ENCODE data around the gene HSPA9. TPM values are rescaled to one million over a fixed set of nuclear protein-coding genes. Genes with fewer than 3 reads are reported as not detected.

HSPA9 gene
- total and polyA plus RNA-seq, 8 donors = 33.9 to 177 (median 82.7) TPM

DNA sequence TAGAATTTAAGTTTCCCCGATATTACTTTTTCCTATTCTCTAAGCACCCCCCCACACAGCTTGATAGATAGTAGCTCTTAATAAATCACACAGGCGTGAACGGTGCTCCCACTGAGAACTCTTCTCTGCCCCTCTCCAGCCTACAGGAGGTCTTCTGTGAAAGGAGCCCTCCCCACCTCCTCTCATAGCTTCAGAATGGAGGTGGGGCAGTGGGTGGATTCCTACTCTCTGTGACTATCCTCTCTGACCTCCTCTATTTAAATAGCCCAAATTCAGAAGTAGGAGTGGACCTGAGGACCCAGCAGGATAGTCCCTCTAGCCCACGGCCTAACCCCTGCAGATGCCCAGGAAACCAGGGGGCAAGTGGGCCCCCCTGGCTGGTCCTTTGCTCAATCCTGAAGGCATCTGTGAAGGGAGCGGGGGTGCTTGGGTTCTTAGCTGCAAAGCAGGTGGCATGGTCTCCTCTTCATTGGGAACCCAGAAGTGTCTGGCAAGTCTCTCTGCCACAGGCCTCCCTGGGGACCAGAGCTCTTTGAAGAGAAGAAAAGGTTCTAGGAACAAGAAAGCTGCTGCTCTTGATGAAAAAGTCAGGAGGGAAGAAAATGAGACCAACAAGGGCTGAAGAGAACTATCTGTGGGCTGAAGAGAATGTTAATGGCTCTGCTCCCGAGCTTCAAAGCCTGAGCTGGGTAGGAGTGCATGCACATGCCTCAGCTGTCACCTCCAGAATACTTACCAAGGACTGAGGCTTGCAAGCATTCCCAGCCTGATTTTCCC lies 21.1 kb upstream of the HSPA9 start:
- H3K4me1 ChIP-seq = peaks cover 0 to 3% (median 0%) of the 10 kb centered on the region in 3 donors
- intact Hi-C loops (cut with DNase I) = no loop called here
- no peaks in the 10 kb centered on the region for H3K9me3 ChIP-seq
- WGBS, 2 donors = 86 to 89% methylated on average over 6 of the region's 6 CpGs
- TF ChIP-seq, protein P1, sequence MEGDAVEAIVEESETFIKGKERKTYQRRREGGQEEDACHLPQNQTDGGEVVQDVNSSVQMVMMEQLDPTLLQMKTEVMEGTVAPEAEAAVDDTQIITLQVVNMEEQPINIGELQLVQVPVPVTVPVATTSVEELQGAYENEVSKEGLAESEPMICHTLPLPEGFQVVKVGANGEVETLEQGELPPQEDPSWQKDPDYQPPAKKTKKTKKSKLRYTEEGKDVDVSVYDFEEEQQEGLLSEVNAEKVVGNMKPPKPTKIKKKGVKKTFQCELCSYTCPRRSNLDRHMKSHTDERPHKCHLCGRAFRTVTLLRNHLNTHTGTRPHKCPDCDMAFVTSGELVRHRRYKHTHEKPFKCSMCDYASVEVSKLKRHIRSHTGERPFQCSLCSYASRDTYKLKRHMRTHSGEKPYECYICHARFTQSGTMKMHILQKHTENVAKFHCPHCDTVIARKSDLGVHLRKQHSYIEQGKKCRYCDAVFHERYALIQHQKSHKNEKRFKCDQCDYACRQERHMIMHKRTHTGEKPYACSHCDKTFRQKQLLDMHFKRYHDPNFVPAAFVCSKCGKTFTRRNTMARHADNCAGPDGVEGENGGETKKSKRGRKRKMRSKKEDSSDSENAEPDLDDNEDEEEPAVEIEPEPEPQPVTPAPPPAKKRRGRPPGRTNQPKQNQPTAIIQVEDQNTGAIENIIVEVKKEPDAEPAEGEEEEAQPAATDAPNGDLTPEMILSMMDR (IDR thresholded peaks at IDR 0.05) = no peak
- no peak overlapping the region for H3K4me3 ChIP-seq
- H3K27me3 ChIP-seq = no peaks in the 10 kb centered on the region
- DNase-seq = no peak
- ATAC-seq = no peak
- no peaks in the 10 kb centered on the region for H3K36me3 ChIP-seq
- no peak overlapping the region for H3K27ac ChIP-seq
- no peak for FAIRE-seq

GRCh38 chr5:138595180-138595795 lies 20.1 kb upstream of the HSPA9 start:
- H3K27me3 ChIP-seq = no peaks in the 10 kb centered on the region
- FAIRE-seq (no peak), ATAC-seq (no peak), DNase-seq (no peak)
- no peaks in the 10 kb centered on the region for H3K36me3 ChIP-seq
- H3K4me1 ChIP-seq = no peaks in the 10 kb centered on the region
- no peaks in the 10 kb centered on the region for H3K9me3 ChIP-seq
- H3K4me3 ChIP-seq = no peak overlapping the region
- intact Hi-C loops (cut with DNase I) = no loop called here
- WGBS, 2 donors = 84 to 89% methylated on average over 4 of the region's 4 CpGs
- TF ChIP-seq, protein P1 (IDR thresholded peaks at IDR 0.05) = no peak
- no peak overlapping the region for H3K27ac ChIP-seq

- ATAC-seq = no peak
- WGBS, 2 donors = 88 to 95% methylated on average over 4 of the region's 4 CpGs
- Histone ChIP-seq H3K4me3 (no peak overlapping the region), H3K27me3 (no peaks in the 10 kb centered on the region), H3K27ac (no peak overlapping the region), H3K4me1 (no peaks in the 10 kb centered on the region), H3K36me3 (no peaks in the 10 kb centered on the region), H3K9me3 (no peaks in the 10 kb centered on the region)
- no peak for DNase-seq
- no peak for FAIRE-seq
- intact Hi-C loops (cut with DNase I) = no loop called here
- TF ChIP-seq, protein P1 (IDR thresholded peaks at IDR 0.05) = peak in 1 of 4 donors; percentile 16
Observed at GRCh38 chr5:138594305-138595058, 19.3 kb upstream of the HSPA9 start.

- no peak overlapping the region for H3K27ac ChIP-seq
- no peak for DNase-seq
- no peak overlapping the region for H3K4me3 ChIP-seq
- no peak for FAIRE-seq
- intact Hi-C loops (cut with DNase I) = no loop called here
- ATAC-seq = no peak
- no peaks in the 10 kb centered on the region for H3K27me3 ChIP-seq
- H3K9me3 ChIP-seq = no peaks in the 10 kb centered on the region
- H3K4me1 ChIP-seq = no peaks in the 10 kb centered on the region
- 86 to 92% methylated on average over 2 of the region's 2 CpGs for WGBS, 2 donors
- TF ChIP-seq, protein P1 (IDR thresholded peaks at IDR 0.05) = no peak
- no peaks in the 10 kb centered on the region for H3K36me3 ChIP-seq
Observed at GRCh38 chr5:138588013-138588788, 13.0 kb upstream of the HSPA9 start.

Measured in pancreas (tissue), 10 donors.